Measurements from ENCODE around the gene VGLL2.

The VGLL2 gene

GRCh38 chr6:117269638-117270054 is 4.3 kb downstream of the VGLL2 start:
- no peak for DNase-seq

GRCh38 chr6:117270055-117270842 is 4.9 kb downstream of the VGLL2 start:
- DNase-seq = no peak

- no peak for DNase-seq
These were observed 5.6 kb downstream of the VGLL2 start for GRCh38 chr6:117270843-117271507.

DNA sequence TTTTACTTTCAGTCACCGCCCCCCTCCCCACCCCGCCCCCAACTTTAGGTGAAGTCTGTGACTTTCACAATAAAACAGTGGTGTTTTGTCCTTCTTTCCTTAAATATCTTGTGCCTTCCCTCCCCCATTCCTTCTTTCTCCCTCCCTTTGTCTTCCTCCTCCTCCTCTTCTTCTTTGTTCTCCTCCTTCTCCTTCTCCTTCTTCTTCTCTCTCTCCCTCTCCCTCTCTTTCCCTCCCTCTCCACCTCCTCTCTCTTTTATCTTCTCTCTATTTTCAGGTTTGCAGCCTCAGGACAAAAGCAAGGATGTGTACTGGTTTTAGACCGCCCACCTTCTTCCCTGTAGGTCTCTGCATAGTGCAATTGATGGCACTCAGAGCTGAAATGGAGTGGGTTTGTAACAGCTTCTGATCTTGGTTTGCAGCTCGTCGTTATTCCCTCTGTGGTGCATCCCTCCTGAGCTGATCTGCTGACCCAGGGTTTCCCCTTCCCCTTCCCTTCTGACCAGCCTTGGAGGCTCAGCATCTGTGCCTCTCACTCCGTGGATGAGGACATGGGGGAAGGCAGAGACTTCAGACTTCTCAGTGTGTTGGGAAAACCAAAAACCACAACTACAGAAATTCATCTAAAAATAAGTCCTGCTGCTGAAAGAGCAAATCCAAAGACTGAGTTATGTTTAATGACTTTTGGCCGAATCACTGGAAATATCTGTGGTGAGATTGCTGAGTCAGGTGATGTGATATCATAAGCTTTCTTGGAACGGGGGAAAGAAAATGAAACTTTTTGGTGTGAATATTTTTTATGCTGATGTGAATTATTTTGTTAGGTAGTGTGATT is 6.9 kb downstream of the VGLL2 start:
- DNase-seq = no peak

DNA sequence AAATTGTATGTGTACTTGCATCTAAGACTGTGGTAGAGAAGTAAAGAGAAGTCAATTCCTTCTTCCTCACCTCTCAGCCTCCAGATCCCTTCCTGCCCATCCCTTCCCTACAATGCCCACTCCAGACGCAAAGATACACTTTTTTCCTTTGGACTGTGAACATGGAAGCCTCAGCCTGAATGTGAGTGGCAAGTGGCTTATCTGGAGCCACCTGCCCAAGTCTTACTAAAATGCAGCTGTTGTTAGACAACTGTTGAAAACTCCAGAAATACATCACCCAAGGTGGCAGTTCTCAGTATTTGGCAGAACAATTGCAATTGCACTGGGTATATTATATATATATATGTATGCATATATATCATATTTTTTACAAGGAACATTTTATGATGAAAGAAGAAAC is 7.5 kb downstream of the VGLL2 start:
- no peak for DNase-seq

DNA sequence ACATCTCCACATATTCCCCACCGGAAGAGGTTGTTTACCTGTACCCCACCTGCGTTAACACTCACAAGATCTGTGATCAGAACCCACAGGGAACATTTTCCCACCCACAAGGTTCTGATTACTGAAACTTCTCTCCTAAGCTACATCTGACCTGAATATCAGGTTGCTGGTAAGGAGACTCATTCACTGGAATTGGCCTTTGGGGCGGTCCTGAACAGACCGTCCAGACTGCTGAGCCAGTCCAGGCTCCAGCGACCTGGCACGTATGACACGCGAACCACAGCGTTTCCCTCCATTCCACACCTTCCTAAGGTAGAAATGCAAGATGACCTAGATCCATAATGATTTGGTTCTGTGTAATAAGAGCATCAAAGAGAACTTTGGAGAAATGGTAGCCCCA is 9.8 kb downstream of the VGLL2 start:
- no peak for DNase-seq

- no peak for DNase-seq
These were observed 10.4 kb downstream of the VGLL2 start for GRCh38 chr6:117275711-117276110.

- DNase-seq = no peak
These were observed 11.5 kb downstream of the VGLL2 start for GRCh38 chr6:117276778-117277316.

GRCh38 chr6:117280922-117281321 is 15.6 kb downstream of the VGLL2 start:
- no peak for DNase-seq

DNA sequence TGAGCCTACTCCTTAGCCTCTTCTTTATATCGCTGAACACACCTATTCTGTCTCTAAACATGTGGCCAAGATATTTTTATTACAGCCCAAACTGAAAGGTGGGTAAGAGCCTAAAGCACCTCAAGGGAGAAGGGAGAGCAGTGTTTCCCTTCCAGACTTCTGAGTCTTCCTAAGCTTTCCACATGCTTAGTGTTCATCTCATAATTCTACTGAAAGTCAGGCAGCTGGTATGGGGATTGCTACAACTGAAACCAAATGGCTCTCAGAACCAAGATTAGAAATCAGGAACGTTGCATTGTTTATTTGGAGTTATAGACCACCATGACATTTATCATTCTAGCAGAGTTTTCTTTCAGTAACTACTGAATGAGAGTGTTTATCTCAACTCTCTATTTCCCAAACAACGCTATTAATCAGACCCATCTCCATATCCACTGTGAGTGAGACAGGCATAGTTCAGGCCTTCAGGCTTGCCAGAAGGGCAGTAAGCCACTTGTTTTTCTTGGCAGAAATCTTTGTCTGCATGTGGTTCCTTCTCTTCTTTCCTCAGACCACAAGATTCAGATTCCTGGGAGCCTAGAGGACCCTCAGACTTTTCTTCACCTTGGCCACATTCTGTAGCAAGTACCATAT is 22.8 kb downstream of the VGLL2 start:
- DNase-seq = no peak

- DNase-seq = no peak
These were observed 25.0 kb downstream of the VGLL2 start for GRCh38 chr6:117290173-117290846.

DNA sequence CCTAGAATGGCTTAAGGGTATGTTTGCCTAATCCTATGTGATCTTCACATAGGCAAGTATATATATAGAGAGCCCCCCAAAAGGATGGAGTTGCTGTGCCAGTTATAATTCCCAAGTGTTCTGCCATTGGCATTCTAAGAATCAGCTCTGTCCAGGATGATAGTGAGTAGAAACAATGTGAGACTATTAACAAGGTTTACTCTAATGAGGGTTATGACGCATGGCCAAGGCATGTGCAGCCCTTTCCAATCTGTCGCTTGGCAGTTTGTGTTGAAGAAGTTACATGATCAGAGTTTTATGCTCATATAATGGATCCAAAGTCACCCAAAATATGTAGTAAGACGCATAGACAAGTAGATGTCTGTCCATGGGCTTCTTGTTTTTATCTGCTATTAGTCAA is 33.6 kb downstream of the VGLL2 start:
- no peak for DNase-seq

DNA sequence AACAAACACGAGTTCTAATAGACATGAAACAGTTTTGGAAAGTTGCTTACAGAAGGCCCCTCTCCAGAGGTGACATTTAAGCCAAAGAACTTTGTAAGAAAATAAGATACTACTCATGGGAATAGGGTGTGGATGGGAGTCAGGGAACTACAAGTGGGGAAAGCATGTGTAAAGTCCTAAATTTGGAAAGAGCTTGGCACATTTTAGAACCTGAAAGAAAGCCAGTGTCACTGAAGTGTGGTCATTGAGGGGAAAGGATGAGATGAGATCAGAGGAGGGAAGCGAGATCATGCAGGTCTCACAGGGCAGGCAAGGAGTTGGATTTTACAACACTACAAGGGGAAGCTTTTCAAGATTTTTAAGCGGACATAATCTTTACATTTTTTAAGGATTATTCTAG is 38.0 kb downstream of the VGLL2 start:
- no peak for DNase-seq

DNA sequence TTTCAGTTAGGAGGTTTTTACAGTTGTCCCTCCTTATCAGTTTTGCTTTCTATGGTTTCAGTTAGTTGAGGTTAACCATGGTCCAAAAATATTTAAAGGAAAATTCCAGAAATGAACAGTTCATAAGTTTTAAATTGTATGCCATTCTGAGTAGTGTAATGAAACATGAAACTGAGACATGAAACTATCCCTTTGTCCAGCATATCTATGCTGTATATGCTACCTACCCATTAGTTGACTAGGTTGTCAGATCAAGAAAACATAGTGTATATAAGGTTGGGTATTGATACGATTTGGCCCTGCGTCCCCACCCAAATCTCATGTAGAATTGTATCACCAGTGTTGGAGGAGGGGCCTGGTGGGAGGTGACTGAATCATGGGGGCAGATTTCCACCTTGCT is 39.1 kb downstream of the VGLL2 start:
- DNase-seq = no peak

- no peak for DNase-seq
These were observed 41.0 kb downstream of the VGLL2 start for GRCh38 chr6:117306227-117306790.

GRCh38 chr6:117307655-117308054 is 42.3 kb downstream of the VGLL2 start:
- no peak for DNase-seq

DNA sequence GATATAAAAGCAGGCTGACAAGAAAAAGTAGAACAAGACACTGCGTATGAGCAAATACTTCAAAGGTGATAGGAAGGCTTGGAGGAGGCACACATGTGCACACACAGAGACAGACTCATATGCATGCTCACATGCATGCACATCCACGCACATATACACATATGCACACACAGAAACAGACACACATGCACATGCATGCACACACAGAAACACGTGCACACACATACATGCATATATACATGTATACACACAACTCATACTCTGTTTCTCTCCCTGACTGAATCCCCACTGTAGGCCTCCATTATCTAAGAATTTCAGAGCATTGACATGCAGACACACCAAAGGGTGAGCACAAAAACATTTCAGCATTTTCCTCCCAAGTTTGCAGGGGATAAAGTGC is 43.7 kb downstream of the VGLL2 start:
- no peak for DNase-seq

GRCh38 chr6:117309611-117310010 is 44.3 kb downstream of the VGLL2 start:
- DNase-seq = no peak

DNA sequence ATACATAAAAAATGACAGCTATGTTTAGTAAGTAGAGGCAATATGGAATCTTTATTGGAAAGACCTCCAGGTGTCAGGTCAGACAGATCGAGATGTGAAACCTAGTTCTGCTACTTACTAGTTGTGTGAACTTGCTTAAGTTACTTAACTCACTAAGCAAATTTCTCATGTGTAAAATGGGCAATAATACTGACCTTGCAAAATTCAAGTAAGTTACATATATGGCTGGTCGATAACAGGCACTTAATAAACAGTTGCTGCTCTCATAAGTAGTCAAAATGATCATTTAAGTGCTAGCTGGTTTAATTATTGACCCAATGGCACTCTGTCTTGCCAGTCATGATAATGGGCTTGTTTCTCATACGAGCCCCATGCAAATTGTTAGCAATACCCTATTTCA is 46.0 kb downstream of the VGLL2 start:
- DNase-seq = no peak

DNA sequence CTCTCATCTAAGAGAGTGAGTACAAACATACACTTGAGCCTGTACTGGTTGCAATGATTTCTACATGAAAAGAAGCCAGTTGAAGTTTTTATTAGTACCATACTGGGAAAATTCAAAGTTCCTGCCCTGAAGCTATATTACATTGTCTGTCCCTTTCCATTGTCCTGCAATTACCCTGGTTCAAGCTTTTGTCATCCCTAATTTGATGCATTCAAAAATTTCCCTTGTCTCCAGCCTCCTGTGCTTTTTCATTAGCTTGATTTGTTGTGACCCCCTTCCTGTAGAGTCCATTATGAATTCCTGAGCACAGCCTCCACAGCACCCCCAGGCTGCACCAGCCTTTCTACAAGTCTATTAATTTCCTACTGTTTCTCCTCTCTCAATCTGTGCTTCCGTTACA is 46.4 kb downstream of the VGLL2 start:
- no peak for DNase-seq

GRCh38 chr6:117317261-117317660 is 51.9 kb downstream of the VGLL2 start:
- peak; percentile 26 for DNase-seq

Data from hematopoietic multipotent progenitor cell treated with erythropoietin and hydrocortisone succinate and interleukin-3 and kit ligand, for 4 days (in vitro differentiated cells).